Sigmoid colon (tissue), 7 donors: Measurements from ENCODE around the gene SPON1. TPM values are rescaled to one million over a fixed set of nuclear protein-coding genes. Genes with fewer than 3 reads are reported as not detected.

Experiments
- DNase-seq: peaks from one replicate; pipeline ENCODE4 v3.0.0-alpha.2; 2019
- H3K27ac ChIP-seq, 4 donors: fragments of 200-600 bp; sonication (generic); one replicate each; pipeline ENCODE4 v1.5.1; 2016 to 2019; ENCODE audit warnings: mild to moderate bottlenecking in 1 of 4
- H3K27me3 ChIP-seq, 3 donors: fragments of 200-600 bp; sonication (generic); one replicate each; pipeline ENCODE4 v1.5.1; 2019; ENCODE audit warnings: mild to moderate bottlenecking in 1 of 3
- H3K36me3 ChIP-seq, 4 donors: fragments of 200-600 bp; sonication (generic); one replicate each; pipeline ENCODE4 v1.5.1; 2016 to 2019
- H3K4me1 ChIP-seq, 4 donors: fragments of 200-600 bp; sonication (generic); one replicate each; pipeline ENCODE4 v1.5.1; 2017 to 2019
- H3K4me3 ChIP-seq, 4 donors: fragments of 200-600 bp; sonication (generic); one replicate each; pipeline ENCODE4 v1.5.1; 2017 to 2019; ENCODE audit warnings: mild to moderate bottlenecking in 2 of 4, moderate library complexity in 1 of 4
- H3K9me3 ChIP-seq, 4 donors: fragments of 200-600 bp in 3 of 4; sonication (generic) in 3 of 4; one replicate each; pipeline versions ENCODE4 v1.5.1 to v1.6.1; 2013 to 2019
- EP300 ChIP-seq, 4 donors: sonication (generic); formaldehyde crosslinking; IDR thresholded peaks; one replicate each; pipeline ENCODE4 v1.6.1; 2017; ENCODE audit warnings: antibody characterized with exemption in 4 of 4
- POLR2A ChIP-seq, 2 donors: fragments of 450-650 bp; IDR thresholded peaks; one replicate each; pipeline ENCODE4 v1.6.1; 2016; ENCODE audit warnings: antibody characterized with exemption in 2 of 2, mild to moderate bottlenecking in 2 of 2, moderate library complexity in 2 of 2
- POLR2AphosphoS5 ChIP-seq, 4 donors: sonication (generic); formaldehyde crosslinking; IDR thresholded peaks; one replicate each; pipeline ENCODE4 v1.6.1; 2017; ENCODE audit warnings: antibody characterized with exemption in 4 of 4
- WGBS, 2 donors: extraction: QIAGEN DNeasy Blood & Tissue Kit; methylation state at CpG; one replicate each; pipeline ENCODE4 v1.1.7; 2013; 5-methylcytosine and 5-hydroxymethylcytosine counted together
- intact Hi-C: fragments of 100-400 bp; cut with DNase I; formaldehyde crosslinking; loops from one replicate; pipeline ENCODE4 v1.15.1; 2023
- polyA plus RNA-seq, 3 donors: library from polyadenylated mRNA; stranded (reverse); fragments of 200-250 nt; gene quantifications; one replicate each; pipeline ENCODE4 v1.2.3, GENCODE V29; 2013
- total RNA-seq, 4 donors: library from RNA; depleted of rRNA; stranded (reverse); fragments of >200 nt; gene quantifications; one replicate each; pipeline ENCODE4 v1.1.0, GENCODE V29; 2016
- TF ChIP-seq, protein P1 (sequence below), 4 experiments: fragments of 450-650 bp in 3 of 4; fragments of 200-600 bp in 1 of 4; IDR thresholded peaks; one replicate each; pipeline ENCODE4 v1.5.1; 2016 to 2019; ENCODE audit warnings: antibody characterized with exemption in 4 of 4, mild to moderate bottlenecking in 3 of 4, moderate library complexity in 2 of 4
- donor health status: healthy with polysubstance abuse.
- donor health status: Bipolar disorder and iron deficiency.
- donor health status: healthy.

Gene SPON1
- total and polyA plus RNA-seq, 7 donors: 6.6 to 36.8 (median 12.6) TPM

- Histone ChIP-seq H3K4me3 (no peak overlapping the region), H3K27ac (no peak overlapping the region), H3K4me1 (no peaks in the 10 kb centered on the region), H3K27me3 (no peaks in the 10 kb centered on the region), H3K9me3 (no peaks in the 10 kb centered on the region), H3K36me3 (no peaks in the 10 kb centered on the region)
- WGBS, 2 donors: 93 to 94% methylated on average over 5 of the region's 5 CpGs
- no peak for DNase-seq
- TF ChIP-seq EP300 (IDR thresholded peaks at IDR 0.05) (no peak), POLR2AphosphoS5 (IDR thresholded peaks at IDR 0.05) (no peak), POLR2A (IDR thresholded peaks at IDR 0.05) (no peak)
- TF ChIP-seq, protein P1, sequence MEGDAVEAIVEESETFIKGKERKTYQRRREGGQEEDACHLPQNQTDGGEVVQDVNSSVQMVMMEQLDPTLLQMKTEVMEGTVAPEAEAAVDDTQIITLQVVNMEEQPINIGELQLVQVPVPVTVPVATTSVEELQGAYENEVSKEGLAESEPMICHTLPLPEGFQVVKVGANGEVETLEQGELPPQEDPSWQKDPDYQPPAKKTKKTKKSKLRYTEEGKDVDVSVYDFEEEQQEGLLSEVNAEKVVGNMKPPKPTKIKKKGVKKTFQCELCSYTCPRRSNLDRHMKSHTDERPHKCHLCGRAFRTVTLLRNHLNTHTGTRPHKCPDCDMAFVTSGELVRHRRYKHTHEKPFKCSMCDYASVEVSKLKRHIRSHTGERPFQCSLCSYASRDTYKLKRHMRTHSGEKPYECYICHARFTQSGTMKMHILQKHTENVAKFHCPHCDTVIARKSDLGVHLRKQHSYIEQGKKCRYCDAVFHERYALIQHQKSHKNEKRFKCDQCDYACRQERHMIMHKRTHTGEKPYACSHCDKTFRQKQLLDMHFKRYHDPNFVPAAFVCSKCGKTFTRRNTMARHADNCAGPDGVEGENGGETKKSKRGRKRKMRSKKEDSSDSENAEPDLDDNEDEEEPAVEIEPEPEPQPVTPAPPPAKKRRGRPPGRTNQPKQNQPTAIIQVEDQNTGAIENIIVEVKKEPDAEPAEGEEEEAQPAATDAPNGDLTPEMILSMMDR (IDR thresholded peaks at IDR 0.05): no peak
- intact Hi-C loops: no loop called here
These were observed 95.5 kb downstream of the SPON1 start for GRCh38 chr11:14058061-14058460.

- no peak for TF ChIP-seq EP300 (IDR thresholded peaks at IDR 0.05)
- no peak for TF ChIP-seq POLR2AphosphoS5 (IDR thresholded peaks at IDR 0.05)
- TF ChIP-seq, protein P1 (IDR thresholded peaks at IDR 0.05): no peak
- no peak for TF ChIP-seq POLR2A (IDR thresholded peaks at IDR 0.05)
- WGBS, 2 donors: 75 to 90% methylated on average over 1 of the region's 1 CpG
These were observed 97.0 kb downstream of the SPON1 start for GRCh38 chr11:14059491-14059890.

DNA sequence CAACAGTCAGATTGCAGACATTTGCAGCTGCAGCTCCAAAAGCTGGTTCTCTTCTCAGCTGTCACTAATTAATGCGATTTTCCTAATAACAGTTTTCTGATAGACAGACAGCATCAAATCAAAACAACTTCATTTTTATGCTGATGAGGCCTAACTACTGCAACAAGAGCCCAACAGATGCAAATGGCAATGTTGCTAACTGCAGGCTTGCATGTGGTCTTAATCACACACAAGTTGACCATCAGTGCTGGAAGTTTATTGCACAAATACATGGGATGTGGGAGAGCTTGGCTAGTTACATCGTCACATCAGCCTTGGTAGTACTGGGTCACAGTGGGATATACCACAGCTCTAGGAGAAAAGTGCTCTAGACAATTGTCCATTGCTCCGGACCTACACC, 99.2 kb downstream of the SPON1 start:
- peaks cover 0 to 10% (median 0%) of the 10 kb centered on the region in 4 donors for H3K4me1 ChIP-seq
- no peak for TF ChIP-seq EP300 (IDR thresholded peaks at IDR 0.05)
- no peak for TF ChIP-seq POLR2A (IDR thresholded peaks at IDR 0.05)
- TF ChIP-seq POLR2AphosphoS5 (IDR thresholded peaks at IDR 0.05): no peak
- TF ChIP-seq, protein P1 (IDR thresholded peaks at IDR 0.05): no peak
- H3K27me3 ChIP-seq: no peaks in the 10 kb centered on the region
- intact Hi-C loops: no loop called here
- H3K4me3 ChIP-seq: no peak overlapping the region
- no peaks in the 10 kb centered on the region for H3K9me3 ChIP-seq
- WGBS, 2 donors: 90 to 91% methylated on average over 3 of the region's 3 CpGs
- no peak overlapping the region for H3K27ac ChIP-seq
- no peak for DNase-seq
- no peaks in the 10 kb centered on the region for H3K36me3 ChIP-seq

More at GRCh38 chr11:14059491-14059890, 97.0 kb downstream of the SPON1 start:
- peaks cover 0 to 5% (median 0%) of the 10 kb centered on the region in 4 donors for H3K4me1 ChIP-seq
- H3K27me3 ChIP-seq: no peaks in the 10 kb centered on the region
- no peaks in the 10 kb centered on the region for H3K36me3 ChIP-seq
- DNase-seq: no peak
- H3K27ac ChIP-seq: no peak overlapping the region
- H3K9me3 ChIP-seq: no peaks in the 10 kb centered on the region
- intact Hi-C loops: no loop called here
- no peak overlapping the region for H3K4me3 ChIP-seq

DNA sequence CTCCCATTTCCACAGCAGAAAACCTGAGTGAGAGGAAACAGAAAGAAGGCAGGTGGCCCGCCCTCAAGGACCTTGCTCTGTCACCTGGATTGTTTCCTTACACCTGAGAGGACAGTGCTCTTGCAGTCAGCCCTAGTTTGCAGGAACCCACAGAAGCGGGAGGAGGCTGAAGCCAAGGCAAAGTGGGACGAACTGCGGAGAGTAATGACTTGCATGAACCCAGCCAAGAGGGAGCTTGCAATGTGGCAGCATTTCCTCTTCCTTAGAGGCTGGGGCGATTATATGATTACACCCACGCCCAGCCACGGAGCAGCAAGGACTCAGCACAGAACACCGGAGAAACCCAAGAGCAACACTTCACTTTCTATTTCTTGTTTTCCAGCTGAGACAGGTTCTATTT, 102.6 kb downstream of the SPON1 start:
- Histone ChIP-seq H3K4me1 (peaks cover 0 to 10% (median 0%) of the 10 kb centered on the region in 4 donors), H3K27me3 (no peaks in the 10 kb centered on the region), H3K4me3 (no peak overlapping the region), H3K9me3 (no peaks in the 10 kb centered on the region), H3K27ac (no peak overlapping the region), H3K36me3 (no peaks in the 10 kb centered on the region)
- TF ChIP-seq EP300 (IDR thresholded peaks at IDR 0.05) (no peak), POLR2A (IDR thresholded peaks at IDR 0.05) (no peak), POLR2AphosphoS5 (IDR thresholded peaks at IDR 0.05) (no peak)
- TF ChIP-seq, protein P1 (IDR thresholded peaks at IDR 0.05): no peak
- intact Hi-C loops: no loop called here
- no peak for DNase-seq
- WGBS, 2 donors: 7 to 26% methylated on average over 8 of the region's 8 CpGs

DNA sequence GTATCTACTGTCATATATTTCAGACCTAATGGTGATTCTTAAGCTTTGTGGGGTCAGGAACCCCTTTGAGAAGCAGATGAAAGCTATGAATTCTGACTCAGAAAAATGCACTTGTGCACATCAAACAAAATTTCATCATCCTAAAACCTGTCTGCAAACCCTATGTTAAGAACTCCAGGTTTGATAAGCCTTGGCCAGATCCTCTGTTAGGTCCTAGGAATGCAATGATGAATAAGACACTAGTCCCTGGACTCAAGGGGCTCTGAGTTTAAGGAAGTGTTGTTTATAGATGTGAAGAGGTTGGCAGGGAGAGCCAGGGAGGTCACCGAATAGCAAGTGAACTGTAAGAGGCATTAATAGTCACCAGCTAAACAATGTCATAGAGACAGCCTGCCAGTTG, 103.2 kb downstream of the SPON1 start:
- intact Hi-C loops: no loop called here
- no peaks in the 10 kb centered on the region for H3K36me3 ChIP-seq
- 74 to 75% methylated on average over 1 of the region's 1 CpG for WGBS, 2 donors
- H3K27ac ChIP-seq: no peak overlapping the region
- no peak for DNase-seq
- peaks cover 0 to 10% (median 0%) of the 10 kb centered on the region in 4 donors for H3K4me1 ChIP-seq
- TF ChIP-seq EP300 (IDR thresholded peaks at IDR 0.05) (no peak), POLR2AphosphoS5 (IDR thresholded peaks at IDR 0.05) (no peak), POLR2A (IDR thresholded peaks at IDR 0.05) (no peak)
- TF ChIP-seq, protein P1 (IDR thresholded peaks at IDR 0.05): no peak
- no peaks in the 10 kb centered on the region for H3K27me3 ChIP-seq
- H3K9me3 ChIP-seq: no peaks in the 10 kb centered on the region
- no peak overlapping the region for H3K4me3 ChIP-seq
